HCT116 (cell line): ENCODE results near the gene C9orf50. TPM values are rescaled to one million over a fixed set of nuclear protein-coding genes. Genes with fewer than 3 reads are reported as not detected.

Source experiments
- ATAC-seq: fragments of 200-7000 bp; cut with Tn5 transposase; 2 replicates; pipeline ENCODE4 v1.9.1; 2020; ENCODE audit warnings: mild to moderate bottlenecking, moderate library complexity
- BruUV-seq: library from RNA; stranded (reverse); fragments of 400-500 nt; replicated peaks from 2 replicates; lab custom pipeline; 2021; lab: Mats Ljungman, UMichigan
- CTCF ChIA-PET: fragments of 300-600 bp; sonication (Branson Sonifier 250); formaldehyde crosslinking; loops from one replicate; lab custom pipeline; 2021; ENCODE audit warnings: antibody characterized with exemption; lab: Charles Lee
- POLR2A ChIA-PET: fragments of 300-600, 350-600 bp; sonication (Branson Sonifier 250); formaldehyde crosslinking; loops from one replicate; lab custom pipeline; 2021; ENCODE audit warnings: antibody characterized with exemption; lab: Charles Lee
- RAD21 ChIA-PET, 2 experiments: fragments of 300-600 bp; sonication (Branson Sonifier 250); formaldehyde crosslinking; loops; one replicate each; lab custom pipeline; 2023; ENCODE audit warnings: low total read pairs in 2 of 2; ENCODE audit not compliant: uncharacterized antibody in 2 of 2, unreplicated experiment in 2 of 2, low non-redundant PET in 1 of 2; lab: Charles Lee
- DNase-seq: peaks from one replicate; pipeline ENCODE4 v3.0.0-alpha.2; 2010; ENCODE audit warnings: low read depth, low spot score
- H2AFZ ChIP-seq: fragments of 200-600 bp; shearing (Covaris generic), sonication (generic); 2 replicates; pipeline ENCODE4 v1.6.1; 2017; ENCODE audit warnings: low read depth, mixed run types, mixed read lengths, antibody characterized with exemption, low read length; ENCODE audit not compliant: poor library complexity, severe bottlenecking
- H3K27ac ChIP-seq: 2 replicates; pipeline ENCODE4 v1.5.1; 2012; ENCODE audit warnings: low read depth, low read length
- H3K27me3 ChIP-seq: fragments of 200-600 bp; sonication (generic); 2 replicates; pipeline ENCODE4 v1.6.1; 2016; ENCODE audit warnings: mixed run types, low read length, mixed read lengths; ENCODE audit not compliant: insufficient read depth
- H3K36me3 ChIP-seq, 2 experiments: fragments of 200-500 bp in 1 of 2; fragments of 200-600 bp in 1 of 2; sonication (Bioruptor generic) in 1 of 2; sonication (generic) in 1 of 2; 2 replicates each; pipeline versions ENCODE4 v1.5.1 to v1.6.1; 2014 to 2016; ENCODE audit warnings: low read length in 2 of 2, inconsistent platforms in 1 of 2, mixed read lengths in 1 of 2, mixed run types in 1 of 2; ENCODE audit not compliant: insufficient read depth in 2 of 2, control insufficient read depth in 1 of 2
- H3K4me1 ChIP-seq, 2 experiments: fragments of 200-600 bp in 1 of 2; sonication (generic) in 1 of 2; 2 replicates each; pipeline versions ENCODE4 v1.5.1 to v1.6.1; 2012 to 2017; ENCODE audit warnings: low read length in 2 of 2, inconsistent platforms in 1 of 2, mild to moderate bottlenecking in 1 of 2, mixed read lengths in 1 of 2, mixed run types in 1 of 2, moderate library complexity in 1 of 2; ENCODE audit not compliant: insufficient read depth in 2 of 2, control insufficient read depth in 1 of 2
- H3K4me2 ChIP-seq: fragments of 200-600 bp; sonication (generic); 2 replicates; pipeline ENCODE4 v1.6.1; 2017; ENCODE audit warnings: mixed run types, low read length, mixed read lengths
- H3K4me3 ChIP-seq, 2 experiments: fragments of 200-600 bp in 1 of 2; sonication (generic) in 1 of 2; replicated peaks in 1 of 2; 2 replicates each; pipeline ENCODE4 v1.5.1; 2011 to 2016; ENCODE audit warnings: low read length in 2 of 2, control low read depth in 1 of 2, low read depth in 1 of 2, mild to moderate bottlenecking in 1 of 2, mixed read lengths in 1 of 2, mixed run types in 1 of 2
- H3K79me2 ChIP-seq: fragments of 200-600 bp; sonication (generic); 2 replicates; pipeline ENCODE4 v1.6.1; 2017; ENCODE audit warnings: mild to moderate bottlenecking, mixed run types, low read length, moderate library complexity, mixed read lengths; ENCODE audit not compliant: insufficient read depth
- H3K9ac ChIP-seq: fragments of 200-600 bp; sonication (generic); 2 replicates; pipeline ENCODE4 v1.6.1; 2016; ENCODE audit warnings: low read length, mixed read lengths
- H3K9me2 ChIP-seq: fragments of 200-600 bp; sonication (generic), shearing (Covaris generic); 2 replicates; pipeline ENCODE4 v1.6.1; 2017; ENCODE audit warnings: mixed run types, mild to moderate bottlenecking, moderate library complexity; ENCODE audit not compliant: insufficient read depth
- H3K9me3 ChIP-seq, 2 experiments: fragments of 200-500 bp in 1 of 2; fragments of 200-600 bp in 1 of 2; sonication (Bioruptor generic) in 1 of 2; sonication (generic) in 1 of 2; 2 replicates each; pipeline ENCODE4 v1.6.1; 2014 to 2017; ENCODE audit warnings: low read length in 2 of 2, mixed read lengths in 2 of 2, inconsistent platforms in 1 of 2, low read depth in 1 of 2, mild to moderate bottlenecking in 1 of 2, mixed run types in 1 of 2, moderate library complexity in 1 of 2; ENCODE audit not compliant: control insufficient read depth in 1 of 2, insufficient read depth in 1 of 2
- H4K20me1 ChIP-seq: fragments of 200-600 bp; sonication (generic), shearing (Covaris generic); 2 replicates; pipeline ENCODE4 v1.6.1; 2017; ENCODE audit warnings: mixed run types, mild to moderate bottlenecking, moderate library complexity; ENCODE audit not compliant: insufficient read depth
- EGR1 ChIP-seq: IDR thresholded peaks from 2 replicates; pipeline ENCODE4 v1.6.1; 2012; ENCODE audit warnings: low read depth
- ELF1 ChIP-seq: IDR thresholded peaks from 2 replicates; pipeline ENCODE4 v1.6.1; 2012; ENCODE audit warnings: low read depth, borderline replicate concordance
- EZH2phosphoT487 ChIP-seq: fragments of 200-600 bp; IDR thresholded peaks from 2 replicates; pipeline ENCODE4 v1.6.1; 2018; ENCODE audit warnings: antibody characterized with exemption, borderline replicate concordance
- POLR2A ChIP-seq: IDR thresholded peaks from 2 replicates; pipeline ENCODE4 v1.7.0; 2011; ENCODE audit warnings: borderline replicate concordance; ENCODE audit not compliant: insufficient read depth, insufficient read length; ENCODE audit errors: extremely low read depth
- POLR2AphosphoS5 ChIP-seq: IDR thresholded peaks from 2 replicates; pipeline ENCODE4 v1.6.1; 2011; ENCODE audit warnings: mild to moderate bottlenecking, low read depth, low read length, moderate library complexity
- SP1 ChIP-seq: IDR thresholded peaks from 2 replicates; pipeline ENCODE4 v1.6.1; 2012; ENCODE audit warnings: low read depth
- SRF ChIP-seq: IDR thresholded peaks from 2 replicates; pipeline ENCODE4 v1.6.1; 2012; ENCODE audit warnings: low read depth
- TCF7L2 ChIP-seq: IDR thresholded peaks from 2 replicates; pipeline ENCODE4 v1.7.0; 2011; ENCODE audit warnings: borderline replicate concordance, inconsistent platforms; ENCODE audit not compliant: insufficient read depth, insufficient read length; ENCODE audit errors: extremely low read depth
- YY1 ChIP-seq: IDR thresholded peaks from 2 replicates; pipeline ENCODE4 v1.6.1; 2011; ENCODE audit warnings: low read length, low read depth, moderate library complexity, mild to moderate bottlenecking; ENCODE audit not compliant: insufficient replicate concordance; ENCODE audit errors: extremely low read depth
- ZFX ChIP-seq: fragments of 450-650 bp; IDR thresholded peaks from 2 replicates; pipeline ENCODE4 v1.6.1; 2017
- intact Hi-C: fragments of 100-400 bp; cut with micrococcal nuclease; formaldehyde crosslinking; loops from 2 replicates; pipeline ENCODE4 v1.10.0; 2022
- total RNA-seq: library from RNA; stranded (reverse); gene quantifications from one replicate; pipeline ENCODE4 v1.2.1, GENCODE V29; 2021; ENCODE audit not compliant: unreplicated experiment
- TF ChIP-seq, protein P1 (sequence below): IDR thresholded peaks from 2 replicates; pipeline ENCODE4 v1.6.1; 2012
- TF ChIP-seq, protein P2 (sequence below): IDR thresholded peaks from 2 replicates; pipeline ENCODE4 v1.6.1; 2012; ENCODE audit warnings: low read depth
- TF ChIP-seq, protein P3 (sequence below): IDR thresholded peaks from 2 replicates; pipeline ENCODE4 v1.6.1; 2011; ENCODE audit warnings: mild to moderate bottlenecking, low read length, moderate library complexity; ENCODE audit not compliant: insufficient replicate concordance; ENCODE audit errors: extremely low read depth

The C9orf50 gene
- total RNA-seq, 1 experiment from 2014 or later = not detected

DNA sequence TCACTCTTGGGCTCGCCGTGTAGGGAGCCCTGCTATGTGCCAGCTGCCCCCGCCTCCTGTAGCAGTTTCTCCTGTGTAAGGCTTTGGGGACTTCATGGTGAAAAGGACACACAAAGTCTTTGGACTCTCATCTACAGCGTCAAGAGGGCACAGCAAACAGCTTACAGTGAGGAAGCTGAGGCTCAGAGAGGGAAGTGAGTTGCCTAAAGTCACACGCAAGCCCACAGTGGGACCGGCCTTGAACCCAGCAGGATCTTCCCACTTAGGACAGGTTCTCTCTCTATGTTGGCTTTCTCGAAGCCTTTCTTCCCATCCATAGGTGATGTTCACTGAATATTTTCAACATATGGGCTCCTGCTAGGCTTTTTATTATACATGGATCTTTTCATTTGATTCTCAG is 34.8 kb upstream of the C9orf50 start (continued):
- TF ChIP-seq POLR2A (no peak), EZH2phosphoT487 (no peak)
- TF ChIP-seq, protein P1, sequence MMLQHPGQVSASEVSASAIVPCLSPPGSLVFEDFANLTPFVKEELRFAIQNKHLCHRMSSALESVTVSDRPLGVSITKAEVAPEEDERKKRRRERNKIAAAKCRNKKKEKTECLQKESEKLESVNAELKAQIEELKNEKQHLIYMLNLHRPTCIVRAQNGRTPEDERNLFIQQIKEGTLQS = no peak

DNA sequence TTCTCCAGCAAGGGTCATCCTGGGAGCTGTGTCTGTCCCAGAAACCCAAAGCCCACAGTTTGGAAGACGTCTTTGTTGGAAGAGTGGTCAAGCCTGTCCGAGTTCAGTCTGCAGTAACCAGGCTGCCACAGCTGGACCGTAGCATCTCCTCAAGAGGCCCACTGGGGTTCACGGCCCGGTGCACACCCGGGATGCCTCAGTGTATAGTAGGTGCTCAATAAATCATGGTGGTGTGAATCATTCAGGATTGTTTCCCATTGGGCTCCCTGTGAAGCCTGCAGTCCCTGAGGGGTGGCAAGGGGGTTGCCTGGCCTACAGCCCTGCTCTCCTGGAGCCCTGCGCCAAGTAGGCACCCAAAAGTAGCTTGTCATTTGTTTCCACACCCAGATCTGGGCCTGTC is 34.3 kb upstream of the C9orf50 start:
- no peaks in the 10 kb centered on the region for H3K9me2 ChIP-seq
- no peak overlapping the region for H2AFZ ChIP-seq
- no peaks in the 10 kb centered on the region for H3K79me2 ChIP-seq
- H3K36me3 ChIP-seq = no peaks in the 10 kb centered on the region
- no peak for TF ChIP-seq ELF1
- no peak for TF ChIP-seq EGR1
- TF ChIP-seq, all 23 proteins: peak for 0
- Histone ChIP-seq H3K4me3 (no peak overlapping the region), H3K27me3 (no peaks in the 10 kb centered on the region), H3K4me2 (no peak overlapping the region), H3K4me1 (peaks cover 3 to 10% of the 10 kb centered on the region in 2 experiments; a peak in 2 of 4 replicates), H3K9me3 (no peaks in the 10 kb centered on the region), H4K20me1 (no peaks in the 10 kb centered on the region), H3K9ac (no peak overlapping the region), H3K27ac (no peak overlapping the region)
- no peak for ATAC-seq
- POLR2A ChIA-PET = no interaction called here
- DNase-seq = no peak
- CTCF ChIA-PET = no interaction called here
- no TSS peak for BruUV-seq
- intact Hi-C loops = no loop called here
- RAD21 ChIA-PET = no interaction called here

DNA sequence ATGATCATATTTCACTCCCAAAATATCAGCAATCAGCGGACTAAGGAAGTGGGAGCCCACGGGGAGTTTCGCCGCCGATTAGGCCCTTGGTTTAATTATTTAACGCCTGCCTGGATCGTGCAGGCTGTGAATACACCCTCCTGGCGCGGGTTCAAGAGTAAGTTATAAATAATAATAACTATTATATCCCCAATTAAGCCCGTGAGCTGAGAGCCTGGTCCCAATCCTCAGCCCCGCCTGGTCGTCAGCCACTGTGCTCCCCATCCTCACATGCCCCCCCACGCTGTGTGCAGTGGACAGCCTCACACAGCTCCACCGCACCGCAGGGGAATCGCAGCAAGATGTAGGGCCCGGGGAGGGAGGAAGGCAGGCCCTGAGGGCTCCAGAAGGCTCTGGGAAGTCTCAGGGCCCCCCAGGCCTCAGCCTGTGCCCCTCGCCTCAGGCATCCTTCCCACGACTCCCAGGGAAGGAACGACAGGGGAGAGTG is 33.7 kb upstream of the C9orf50 start:
- DNase-seq (no peak), ATAC-seq (no peak)
- Histone ChIP-seq H3K9ac (no peak overlapping the region), H3K27ac (no peak overlapping the region), H3K79me2 (no peaks in the 10 kb centered on the region), H3K9me3 (no peaks in the 10 kb centered on the region), H3K4me3 (no peak overlapping the region), H4K20me1 (no peaks in the 10 kb centered on the region), H3K9me2 (no peaks in the 10 kb centered on the region), H3K27me3 (no peaks in the 10 kb centered on the region), H2AFZ (no peak overlapping the region), H3K4me2 (no peak overlapping the region), H3K36me3 (no peaks in the 10 kb centered on the region), H3K4me1 (peaks cover 3 to 10% of the 10 kb centered on the region in 2 experiments; a peak in 2 of 4 replicates)
- intact Hi-C loops = no loop called here
- ChIA-PET CTCF (no interaction called here), POLR2A (no interaction called here), RAD21 (no interaction called here)
- BruUV-seq = no TSS peak
- TF ChIP-seq, protein P2, sequence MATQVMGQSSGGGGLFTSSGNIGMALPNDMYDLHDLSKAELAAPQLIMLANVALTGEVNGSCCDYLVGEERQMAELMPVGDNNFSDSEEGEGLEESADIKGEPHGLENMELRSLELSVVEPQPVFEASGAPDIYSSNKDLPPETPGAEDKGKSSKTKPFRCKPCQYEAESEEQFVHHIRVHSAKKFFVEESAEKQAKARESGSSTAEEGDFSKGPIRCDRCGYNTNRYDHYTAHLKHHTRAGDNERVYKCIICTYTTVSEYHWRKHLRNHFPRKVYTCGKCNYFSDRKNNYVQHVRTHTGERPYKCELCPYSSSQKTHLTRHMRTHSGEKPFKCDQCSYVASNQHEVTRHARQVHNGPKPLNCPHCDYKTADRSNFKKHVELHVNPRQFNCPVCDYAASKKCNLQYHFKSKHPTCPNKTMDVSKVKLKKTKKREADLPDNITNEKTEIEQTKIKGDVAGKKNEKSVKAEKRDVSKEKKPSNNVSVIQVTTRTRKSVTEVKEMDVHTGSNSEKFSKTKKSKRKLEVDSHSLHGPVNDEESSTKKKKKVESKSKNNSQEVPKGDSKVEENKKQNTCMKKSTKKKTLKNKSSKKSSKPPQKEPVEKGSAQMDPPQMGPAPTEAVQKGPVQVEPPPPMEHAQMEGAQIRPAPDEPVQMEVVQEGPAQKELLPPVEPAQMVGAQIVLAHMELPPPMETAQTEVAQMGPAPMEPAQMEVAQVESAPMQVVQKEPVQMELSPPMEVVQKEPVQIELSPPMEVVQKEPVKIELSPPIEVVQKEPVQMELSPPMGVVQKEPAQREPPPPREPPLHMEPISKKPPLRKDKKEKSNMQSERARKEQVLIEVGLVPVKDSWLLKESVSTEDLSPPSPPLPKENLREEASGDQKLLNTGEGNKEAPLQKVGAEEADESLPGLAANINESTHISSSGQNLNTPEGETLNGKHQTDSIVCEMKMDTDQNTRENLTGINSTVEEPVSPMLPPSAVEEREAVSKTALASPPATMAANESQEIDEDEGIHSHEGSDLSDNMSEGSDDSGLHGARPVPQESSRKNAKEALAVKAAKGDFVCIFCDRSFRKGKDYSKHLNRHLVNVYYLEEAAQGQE = no peak
- TF ChIP-seq TCF7L2 (no peak), YY1 (no peak), EZH2phosphoT487 (no peak), SP1 (no peak), ELF1 (no peak), POLR2A (no peak), POLR2AphosphoS5 (no peak), ZFX (no peak), SRF (no peak)
- TF ChIP-seq, protein P3, sequence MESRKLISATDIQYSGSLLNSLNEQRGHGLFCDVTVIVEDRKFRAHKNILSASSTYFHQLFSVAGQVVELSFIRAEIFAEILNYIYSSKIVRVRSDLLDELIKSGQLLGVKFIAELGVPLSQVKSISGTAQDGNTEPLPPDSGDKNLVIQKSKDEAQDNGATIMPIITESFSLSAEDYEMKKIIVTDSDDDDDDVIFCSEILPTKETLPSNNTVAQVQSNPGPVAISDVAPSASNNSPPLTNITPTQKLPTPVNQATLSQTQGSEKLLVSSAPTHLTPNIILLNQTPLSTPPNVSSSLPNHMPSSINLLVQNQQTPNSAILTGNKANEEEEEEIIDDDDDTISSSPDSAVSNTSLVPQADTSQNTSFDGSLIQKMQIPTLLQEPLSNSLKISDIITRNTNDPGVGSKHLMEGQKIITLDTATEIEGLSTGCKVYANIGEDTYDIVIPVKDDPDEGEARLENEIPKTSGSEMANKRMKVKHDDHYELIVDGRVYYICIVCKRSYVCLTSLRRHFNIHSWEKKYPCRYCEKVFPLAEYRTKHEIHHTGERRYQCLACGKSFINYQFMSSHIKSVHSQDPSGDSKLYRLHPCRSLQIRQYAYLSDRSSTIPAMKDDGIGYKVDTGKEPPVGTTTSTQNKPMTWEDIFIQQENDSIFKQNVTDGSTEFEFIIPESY = no peak
